HepG2 (cell line): Measurements from ENCODE around the gene SPHK1. TPM values are rescaled to one million over a fixed set of nuclear protein-coding genes. Genes with fewer than 3 reads are reported as not detected.

Experiments used
- CBX1 ChIP-seq: IDR thresholded peaks from one replicate; pipeline ENCODE4 v1.6.1; 2016; ENCODE audit warnings: antibody characterized with exemption, low read depth
- E2F2 ChIP-seq: sonication (generic); formaldehyde crosslinking; IDR thresholded peaks from 2 replicates; pipeline ENCODE4 v1.4.0; 2020; ENCODE audit warnings: missing genetic modification reagents, borderline replicate concordance
- FOXJ3 ChIP-seq: sonication (generic); formaldehyde crosslinking; IDR thresholded peaks from 2 replicates; pipeline ENCODE4 v1.4.0; 2020; ENCODE audit warnings: missing genetic modification reagents, mild to moderate bottlenecking, borderline replicate concordance
- MAFF ChIP-seq: IDR thresholded peaks from 2 replicates; pipeline ENCODE4 v1.6.1; 2011; ENCODE audit warnings: low read depth, low read length, improper control_type of control experiment
- NR2C2 ChIP-seq: sonication (generic); formaldehyde crosslinking; IDR thresholded peaks from 2 replicates; pipeline ENCODE4 v1.4.0; 2020; ENCODE audit warnings: missing genetic modification reagents, mild to moderate bottlenecking, moderate library complexity, borderline replicate concordance
- PHF5A ChIP-seq: IDR thresholded peaks from one replicate; pipeline ENCODE4 v1.6.1; 2018; ENCODE audit warnings: low read depth, missing genetic modification reagents; ENCODE audit not compliant: unreplicated experiment
- SETDB1 ChIP-seq: sonication (generic); formaldehyde crosslinking; IDR thresholded peaks from 2 replicates; pipeline ENCODE4 v1.5.1; 2020; ENCODE audit warnings: missing genetic modification reagents, mild to moderate bottlenecking, borderline replicate concordance
- SMYD3 ChIP-seq: sonication (generic); formaldehyde crosslinking; IDR thresholded peaks from 2 replicates; pipeline ENCODE4 v1.8.1; 2023; ENCODE audit warnings: mild to moderate bottlenecking, missing genetic modification reagents
- SOX5 ChIP-seq: IDR thresholded peaks from 2 replicates; pipeline ENCODE4 v1.6.1; 2016; ENCODE audit warnings: borderline replicate concordance
- SP1 ChIP-seq, 2 experiments: fragments of 450-650 bp in 1 of 2; sonication (generic) in 1 of 2; formaldehyde crosslinking in 1 of 2; IDR thresholded peaks; 2 replicates each; pipeline versions ENCODE4 v1.4.0 to v1.6.1; 2016 to 2020; ENCODE audit warnings: missing genetic modification reagents in 1 of 2
- ZBTB2 ChIP-seq: sonication (generic); formaldehyde crosslinking; IDR thresholded peaks from 2 replicates; pipeline ENCODE4 v1.8.0; 2022; ENCODE audit warnings: low read depth, missing genetic modification reagents
- ZBTB20 ChIP-seq: sonication (generic); formaldehyde crosslinking; IDR thresholded peaks from 2 replicates; pipeline ENCODE4 v1.8.1; 2023; ENCODE audit warnings: missing genetic modification reagents, low read depth, mild to moderate bottlenecking, borderline replicate concordance
- ZC3H13 ChIP-seq: sonication (generic); formaldehyde crosslinking; IDR thresholded peaks from 2 replicates; pipeline ENCODE4 v1.8.1; 2023; ENCODE audit warnings: mild to moderate bottlenecking, missing genetic modification reagents, moderate library complexity
- ZFAT ChIP-seq: sonication (generic); formaldehyde crosslinking; conservative IDR thresholded peaks from 2 replicates; pipeline ENCODE4 v1.8.1; 2023; ENCODE audit warnings: missing genetic modification reagents, inconsistent platforms
- ZHX2 ChIP-seq, 2 experiments: sonication (generic) in 1 of 2; formaldehyde crosslinking in 1 of 2; IDR thresholded peaks; 2 replicates each; pipeline versions ENCODE4 v1.6.1 to v1.9.0; 2014 to 2022; ENCODE audit warnings: antibody characterized with exemption in 1 of 2, borderline replicate concordance in 1 of 2, inconsistent platforms in 1 of 2, low read depth in 1 of 2, missing genetic modification reagents in 1 of 2
- ZNF230 ChIP-seq: sonication (generic); formaldehyde crosslinking; IDR thresholded peaks from 2 replicates; pipeline ENCODE4 v1.4.0; 2020; ENCODE audit warnings: mild to moderate bottlenecking, missing genetic modification reagents
- ZNF644 ChIP-seq: IDR thresholded peaks from 2 replicates; pipeline ENCODE4 v1.6.1; 2016; ENCODE audit warnings: low read depth
- polyA plus RNA-seq, 8 experiments: library from polyadenylated mRNA; depleted of rRNA in 3 of 8; stranded (reverse) in 7 of 8; unstranded in 1 of 8; fragments of >200 nt; fragmentation: Illumina TruSeq in 4 of 8; extraction: Trizol in 4 of 8; gene quantifications; 2 replicates each; pipeline versions ENCODE4 v1.2.1 to v1.2.3, GENCODE V29; 2011 to 2016; ENCODE audit warnings: low read depth in 4 of 8, missing spikeins in 1 of 8, mixed read lengths in 1 of 8; ENCODE audit not compliant: insufficient read depth in 1 of 8
- total RNA-seq, 5 experiments: library from RNA; depleted of rRNA; stranded (reverse); fragments of >200 nt; fragmentation: Illumina TruSeq; extraction: Trizol; gene quantifications; 2 replicates each; pipeline ENCODE4 v1.2.3, GENCODE V29; 2016; ENCODE audit warnings: low read depth in 1 of 5
- TF ChIP-seq, protein P1 (sequence below): sonication (generic); formaldehyde crosslinking; IDR thresholded peaks from 2 replicates; pipeline ENCODE4 v1.4.0; 2020; ENCODE audit warnings: missing genetic modification reagents

SPHK1 gene
- total and polyA plus RNA-seq, 2 of the 13 experiments (the other 11 are each of a cell fraction or from before 2014, with no cell fraction given), result 129 to 160 TPM

DNA sequence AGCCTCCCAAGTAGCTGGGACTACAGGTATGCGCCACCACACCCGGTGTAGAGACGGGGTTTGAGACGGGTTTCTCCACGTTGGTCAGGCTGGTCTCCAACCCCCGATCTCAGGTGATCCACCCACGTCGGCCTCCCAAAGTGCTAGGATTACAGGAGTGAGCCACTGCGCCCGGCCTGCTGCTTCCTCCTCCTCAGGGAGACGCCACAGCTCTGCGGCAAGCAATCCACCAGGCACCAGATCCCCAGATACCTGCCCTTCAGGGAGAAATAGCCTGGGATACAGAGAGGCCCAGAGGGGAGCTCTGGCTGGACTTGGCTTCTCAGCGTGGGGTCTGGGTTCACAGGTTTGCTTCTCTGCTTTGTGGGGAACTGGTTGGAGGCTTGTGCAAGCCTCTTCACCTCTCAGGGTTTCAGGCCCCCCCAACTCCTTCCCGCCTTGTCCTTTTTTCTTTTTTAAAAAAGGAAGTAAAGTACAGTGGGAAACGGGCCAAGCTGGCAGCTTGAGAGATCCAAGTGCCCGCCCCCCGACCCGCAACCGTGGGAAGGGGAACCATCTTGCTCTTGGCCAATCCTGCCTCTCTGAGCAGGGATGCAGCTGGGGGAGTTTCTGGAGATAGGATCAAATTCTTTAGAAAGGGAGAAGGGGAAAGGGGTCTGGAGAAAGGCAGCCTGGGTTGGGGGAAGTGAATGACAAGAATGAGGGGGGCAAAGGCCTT is 2.6 kb upstream of the SPHK1 start (continued):
- TF ChIP-seq, protein P1, sequence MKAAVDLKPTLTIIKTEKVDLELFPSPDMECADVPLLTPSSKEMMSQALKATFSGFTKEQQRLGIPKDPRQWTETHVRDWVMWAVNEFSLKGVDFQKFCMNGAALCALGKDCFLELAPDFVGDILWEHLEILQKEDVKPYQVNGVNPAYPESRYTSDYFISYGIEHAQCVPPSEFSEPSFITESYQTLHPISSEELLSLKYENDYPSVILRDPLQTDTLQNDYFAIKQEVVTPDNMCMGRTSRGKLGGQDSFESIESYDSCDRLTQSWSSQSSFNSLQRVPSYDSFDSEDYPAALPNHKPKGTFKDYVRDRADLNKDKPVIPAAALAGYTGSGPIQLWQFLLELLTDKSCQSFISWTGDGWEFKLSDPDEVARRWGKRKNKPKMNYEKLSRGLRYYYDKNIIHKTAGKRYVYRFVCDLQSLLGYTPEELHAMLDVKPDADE (CRISPR knock-in tag), result 0 out of 2 replicates have a peak, but pooled peaks have one; percentile 3
- peak; percentile 8; the same call in 1 of the 2 replicates for TF ChIP-seq ZNF644 (CRISPR knock-in tag)
- TF ChIP-seq ZBTB2 (CRISPR knock-in tag), result peak; percentile 47; the same call in 1 of the 2 replicates
- TF ChIP-seq MAFF, result no peak
- no peak for TF ChIP-seq ZHX2 (IDR thresholded peaks at IDR 0.05; ENCODE audit: low read depth)
- TF ChIP-seq ZHX2 (CRISPR knock-in tag; IDR thresholded peaks at IDR 0.05; ENCODE audit: borderline replicate concordance), result 0 out of 2 replicates have a peak, but pooled peaks have one; percentile 69
- TF ChIP-seq NR2C2 (CRISPR knock-in tag), result peak; percentile 73; the same call in 1 of the 2 replicates
- 0 out of 2 replicates have a peak, but pooled peaks have one; percentile 18 for TF ChIP-seq SETDB1 (CRISPR knock-in tag)
- TF ChIP-seq CBX1, result peak; percentile 10
- TF ChIP-seq ZBTB20 (CRISPR knock-in tag), result 0 out of 2 replicates have a peak, but pooled peaks have one; percentile 15
- TF ChIP-seq ZNF230 (CRISPR knock-in tag), result peak; percentile 46; the same call in 1 of the 2 replicates
- no peak for TF ChIP-seq SMYD3 (CRISPR knock-in tag)
- TF ChIP-seq PHF5A, result no peak
- 0 out of 2 replicates have a peak, but pooled peaks have one; percentile 56 for TF ChIP-seq ZFAT (CRISPR knock-in tag)
- no peak for TF ChIP-seq SOX5
- TF ChIP-seq SP1 (IDR thresholded peaks at IDR 0.05), result no peak
- peak; percentile 34; the same call in 1 of the 2 replicates for TF ChIP-seq SP1 (CRISPR knock-in tag; IDR thresholded peaks at IDR 0.05)
- TF ChIP-seq ZC3H13 (CRISPR knock-in tag), result peak; percentile 28; the same call in 1 of the 2 replicates
- no peak for TF ChIP-seq FOXJ3 (CRISPR knock-in tag)
- TF ChIP-seq E2F2 (CRISPR knock-in tag), result no peak
